Mesendoderm (in vitro differentiated cells): ENCODE data around the gene CATSPERD.

Experiments used
- DNase-seq: peaks from one replicate; pipeline ENCODE4 v3.0.0; 2013
- H2AK5ac ChIP-seq: 2 replicates; pipeline ENCODE4 v1.6.1; 2013; ENCODE audit warnings: low read length, inconsistent platforms
- H2BK120ac ChIP-seq: 2 replicates; pipeline ENCODE4 v1.6.1; 2013; ENCODE audit warnings: low read depth, mild to moderate bottlenecking, low read length, moderate library complexity, mixed read lengths
- H2BK15ac ChIP-seq: replicated peaks from 2 replicates; pipeline ENCODE4 v1.6.1; 2013; ENCODE audit warnings: low read depth, mild to moderate bottlenecking, moderate library complexity
- H2BK5ac ChIP-seq: 2 replicates; pipeline ENCODE4 v1.6.1; 2013; ENCODE audit warnings: low read length, inconsistent platforms
- H3K18ac ChIP-seq: 2 replicates; pipeline ENCODE4 v1.6.1; 2013; ENCODE audit warnings: mild to moderate bottlenecking, low read length, mixed read lengths
- H3K23ac ChIP-seq: one replicate; pipeline ENCODE4 v1.6.1; 2013; ENCODE audit warnings: low read length
- H3K27ac ChIP-seq: 2 replicates; pipeline ENCODE4 v1.5.1; 2013; ENCODE audit warnings: low read depth, mild to moderate bottlenecking, inconsistent platforms, low read length, moderate library complexity
- H3K27me3 ChIP-seq: 2 replicates; pipeline ENCODE4 v1.6.1; 2013; ENCODE audit warnings: low read length, control low read depth, mild to moderate bottlenecking, inconsistent platforms; ENCODE audit not compliant: insufficient read depth, poor library complexity
- H3K36me3 ChIP-seq: 2 replicates; pipeline ENCODE4 v1.6.1; 2013; ENCODE audit warnings: low read length, inconsistent platforms; ENCODE audit not compliant: control insufficient read depth, insufficient read depth
- H3K4ac ChIP-seq: one replicate; pipeline ENCODE4 v1.6.1; 2013; ENCODE audit warnings: low read depth, mild to moderate bottlenecking, low read length, moderate library complexity
- H3K4me1 ChIP-seq: 2 replicates; pipeline ENCODE4 v1.6.1; 2013; ENCODE audit warnings: low read depth, low read length, inconsistent platforms; ENCODE audit not compliant: control insufficient read depth
- H3K4me2 ChIP-seq: 2 replicates; pipeline ENCODE4 v1.6.1; 2013; ENCODE audit warnings: low read length
- H3K4me3 ChIP-seq: 2 replicates; pipeline ENCODE4 v1.5.1; 2013; ENCODE audit warnings: mild to moderate bottlenecking, low read length
- H3K56ac ChIP-seq: one replicate; pipeline ENCODE4 v1.6.1; 2013; ENCODE audit warnings: low read length
- H3K79me1 ChIP-seq: 2 replicates; pipeline ENCODE4 v1.6.1; 2013; ENCODE audit warnings: low read length, inconsistent platforms
- H3K79me2 ChIP-seq: 2 replicates; pipeline ENCODE4 v1.6.1; 2013; ENCODE audit warnings: mild to moderate bottlenecking, low read length; ENCODE audit not compliant: control insufficient read depth, insufficient read depth
- H3K9ac ChIP-seq: 2 replicates; pipeline ENCODE4 v1.6.1; 2013; ENCODE audit warnings: low read length, inconsistent platforms
- H4K5ac ChIP-seq: one replicate; pipeline ENCODE4 v1.6.1; 2013; ENCODE audit warnings: low read length
- H4K8ac ChIP-seq: one replicate; pipeline ENCODE4 v1.6.1; 2013; ENCODE audit warnings: low read depth, mild to moderate bottlenecking, control low read depth, low read length, moderate library complexity
- WGBS: extraction: QIAGEN DNeasy Blood & Tissue Kit; methylation state at CpG from one replicate; pipeline ENCODE4 v1.1.7; 2013; ENCODE audit warnings: low lambda C conversion rate, missing lambda C conversion rate; ENCODE audit not compliant: insufficient coverage; ENCODE audit errors: extremely low coverage; 5-methylcytosine and 5-hydroxymethylcytosine counted together

CATSPERD gene

DNA sequence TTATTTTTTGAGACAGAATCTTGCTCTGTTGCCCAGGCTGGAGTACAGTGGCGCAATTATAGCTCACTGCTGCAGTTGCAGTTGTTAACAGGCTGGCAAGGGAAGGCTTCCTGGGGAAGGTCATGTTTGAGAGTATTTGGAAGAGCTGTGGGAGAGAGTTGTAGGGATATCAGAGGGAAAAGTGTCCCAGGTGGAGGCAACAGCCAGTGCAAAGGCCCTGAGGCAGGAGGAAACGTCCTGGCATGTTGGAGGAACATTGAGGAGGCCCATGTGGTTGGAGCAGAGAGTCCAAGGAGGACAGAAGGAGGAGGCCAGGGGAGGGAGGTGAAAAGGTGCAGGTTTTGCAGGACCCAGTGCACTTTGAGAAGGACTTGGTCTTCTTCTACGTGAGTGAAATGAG, 72.8 kb downstream of the CATSPERD start:
- no peak overlapping the region for H3K4ac ChIP-seq
- no peak overlapping the region for H3K4me2 ChIP-seq
- H3K36me3 ChIP-seq = peaks cover 2% of the 10 kb centered on the region
- no peak overlapping the region for H4K8ac ChIP-seq
- H3K4me1 ChIP-seq = peaks cover 2% of the 10 kb centered on the region
- H3K4me3 ChIP-seq = no peak overlapping the region
- H2BK5ac ChIP-seq = no peak overlapping the region
- no peak overlapping the region for H4K5ac ChIP-seq
- no peak overlapping the region for H2BK15ac ChIP-seq
- DNase-seq = no peak
- H3K18ac ChIP-seq = no peak overlapping the region
- H3K56ac ChIP-seq = no peak overlapping the region
- peaks cover 2% of the 10 kb centered on the region for H3K79me2 ChIP-seq
- no CpG with 5 or more reads among the region's 3 CpGs for WGBS
- no peak overlapping the region for H3K23ac ChIP-seq
- no peak overlapping the region for H3K9ac ChIP-seq
- no peak overlapping the region for H3K27ac ChIP-seq
- no peak overlapping the region for H2BK120ac ChIP-seq
- no peak overlapping the region for H2AK5ac ChIP-seq
- no peaks in the 10 kb centered on the region for H3K27me3 ChIP-seq
- peaks cover 4% of the 10 kb centered on the region for H3K79me1 ChIP-seq

DNA sequence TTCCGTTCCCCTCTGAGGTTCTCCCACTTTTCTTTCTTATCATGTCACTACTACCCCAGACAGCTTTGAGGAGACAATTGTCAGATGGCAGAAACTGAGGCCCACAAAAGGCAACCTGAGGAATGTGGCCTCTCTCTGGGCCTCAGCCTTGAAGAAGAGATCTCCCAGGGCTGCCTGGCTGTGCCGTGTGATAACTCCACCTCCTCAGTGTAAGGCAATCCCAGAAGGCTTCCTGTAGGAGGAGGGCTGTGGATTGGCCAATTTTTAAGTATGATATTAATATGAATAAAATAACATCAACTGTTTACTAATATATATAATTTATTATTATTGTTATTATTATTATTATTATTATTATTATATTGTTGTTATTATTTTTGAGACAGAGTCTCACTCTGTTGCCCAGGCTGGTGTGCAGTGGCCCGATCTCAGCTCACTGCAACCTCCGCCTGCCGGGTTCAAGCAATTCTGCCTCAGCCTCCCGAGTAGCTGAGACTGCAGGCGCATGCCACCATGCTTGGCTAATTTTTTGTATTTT, 75.0 kb downstream of the CATSPERD start:
- H3K4me1 ChIP-seq = no peaks in the 10 kb centered on the region
- no peak overlapping the region for H2BK5ac ChIP-seq
- H3K27me3 ChIP-seq = no peaks in the 10 kb centered on the region
- no CpG with 5 or more reads among the region's 7 CpGs for WGBS
- H4K5ac ChIP-seq = no peak overlapping the region
- no peak overlapping the region for H3K4me2 ChIP-seq
- no peaks in the 10 kb centered on the region for H3K79me1 ChIP-seq
- H3K56ac ChIP-seq = no peak overlapping the region
- no peak overlapping the region for H3K9ac ChIP-seq
- no peak overlapping the region for H2BK15ac ChIP-seq
- H4K8ac ChIP-seq = no peak overlapping the region
- no peak overlapping the region for H3K4me3 ChIP-seq
- no peak overlapping the region for H3K4ac ChIP-seq
- no peak overlapping the region for H3K23ac ChIP-seq
- no peak overlapping the region for H3K27ac ChIP-seq
- H2AK5ac ChIP-seq = no peak overlapping the region
- H3K36me3 ChIP-seq = no peaks in the 10 kb centered on the region
- no peak overlapping the region for H2BK120ac ChIP-seq
- no peak overlapping the region for H3K18ac ChIP-seq
- no peak for DNase-seq
- H3K79me2 ChIP-seq = no peaks in the 10 kb centered on the region

DNA sequence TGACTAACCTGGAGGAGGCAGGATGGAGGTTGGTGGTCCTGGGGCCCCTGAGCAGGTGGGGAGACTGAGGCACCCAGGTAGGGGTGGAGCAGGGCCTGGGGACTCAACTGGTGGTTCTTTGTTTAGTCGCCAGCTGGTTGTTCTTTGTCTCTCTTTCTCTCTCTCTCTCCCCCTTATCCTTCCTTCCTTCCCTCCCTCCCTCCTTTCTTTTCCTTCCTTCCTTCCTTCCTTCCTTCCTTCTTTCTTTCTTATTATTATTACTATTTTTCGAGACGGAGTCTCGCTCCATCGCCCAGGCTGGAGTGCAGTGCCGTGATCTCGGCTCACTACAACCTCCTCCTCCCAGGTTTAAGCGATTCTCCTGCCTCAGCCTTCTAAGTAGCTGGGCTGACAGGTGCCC, 77.8 kb downstream of the CATSPERD start:
- no peak overlapping the region for H4K5ac ChIP-seq
- no peak overlapping the region for H4K8ac ChIP-seq
- no peak overlapping the region for H3K4me2 ChIP-seq
- no peak overlapping the region for H3K27ac ChIP-seq
- H2BK15ac ChIP-seq = no peak overlapping the region
- no peaks in the 10 kb centered on the region for H3K79me1 ChIP-seq
- no peaks in the 10 kb centered on the region for H3K36me3 ChIP-seq
- no peak overlapping the region for H3K18ac ChIP-seq
- H3K23ac ChIP-seq = no peak overlapping the region
- DNase-seq = no peak
- H2BK5ac ChIP-seq = no peak overlapping the region
- H3K9ac ChIP-seq = no peak overlapping the region
- no peak overlapping the region for H3K56ac ChIP-seq
- H3K27me3 ChIP-seq = no peaks in the 10 kb centered on the region
- no peak overlapping the region for H2AK5ac ChIP-seq
- WGBS = no CpG with 5 or more reads among the region's 8 CpGs
- no peaks in the 10 kb centered on the region for H3K4me1 ChIP-seq
- no peak overlapping the region for H3K4me3 ChIP-seq
- H3K79me2 ChIP-seq = no peaks in the 10 kb centered on the region
- H2BK120ac ChIP-seq = no peak overlapping the region
- no peak overlapping the region for H3K4ac ChIP-seq

DNA sequence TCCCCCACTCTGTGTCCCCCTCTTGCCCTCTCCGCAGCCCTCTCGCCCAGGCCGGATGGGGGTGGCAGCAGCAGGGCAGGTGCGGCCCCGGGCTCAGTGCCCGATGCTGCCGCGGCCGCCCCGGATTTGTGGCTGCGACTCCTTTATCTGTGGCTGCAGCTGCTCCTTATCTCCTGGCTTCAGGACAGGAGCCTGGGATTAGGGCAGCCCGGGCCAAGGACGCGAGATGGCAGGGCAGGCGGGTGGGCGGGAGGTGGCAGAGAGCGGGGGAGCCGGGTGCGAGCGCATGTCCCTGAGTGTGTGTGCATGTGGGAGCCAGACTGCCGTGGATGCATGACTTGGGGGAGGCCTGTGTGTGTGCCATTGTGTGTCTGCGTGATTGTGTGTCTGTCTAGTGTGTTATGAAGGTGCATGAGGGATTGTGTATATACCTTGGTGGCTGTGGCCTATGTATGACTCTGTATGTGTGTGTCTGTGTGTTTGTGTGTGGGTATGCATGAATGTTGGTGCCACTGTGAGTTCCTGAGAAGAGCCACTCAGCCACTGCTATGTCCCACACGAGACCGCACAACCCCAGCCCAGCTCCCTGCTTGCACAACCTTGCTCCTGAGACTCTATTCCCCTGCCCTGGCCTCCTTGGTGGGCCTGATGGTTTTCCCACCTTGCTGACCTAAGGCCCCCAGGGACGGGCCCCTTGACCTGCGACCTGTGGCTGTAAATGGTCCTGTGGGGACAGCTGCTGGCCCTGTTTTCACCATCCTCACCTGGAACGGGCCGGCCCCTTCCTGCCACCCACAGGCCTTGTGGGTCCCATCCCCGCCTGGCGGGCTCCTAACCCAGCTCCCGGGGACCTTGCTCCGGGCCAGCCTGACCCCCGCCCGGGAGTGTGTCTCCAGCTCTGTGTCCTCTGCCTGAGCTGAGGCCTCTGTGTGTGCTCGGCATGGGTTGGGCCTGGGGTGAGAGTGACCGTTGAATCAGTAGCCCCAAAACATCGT, 79.1 kb downstream of the CATSPERD start:
- Histone ChIP-seq H3K4me1 (peaks cover 2% of the 10 kb centered on the region), H4K5ac (no peak overlapping the region), H3K36me3 (no peaks in the 10 kb centered on the region), H3K79me2 (no peaks in the 10 kb centered on the region), H3K9ac (no peak overlapping the region), H3K23ac (no peak overlapping the region), H2BK5ac (no peak overlapping the region), H3K79me1 (no peaks in the 10 kb centered on the region), H2BK120ac (no peak overlapping the region), H3K4ac (no peak overlapping the region), H3K56ac (no peak overlapping the region), H3K18ac (no peak overlapping the region), H2AK5ac (no peak overlapping the region), H3K27ac (no peak overlapping the region), H3K4me3 (no peak overlapping the region), H3K27me3 (no peaks in the 10 kb centered on the region), H4K8ac (no peak overlapping the region), H3K4me2 (no peak overlapping the region), H2BK15ac (no peak overlapping the region)
- no CpG with 5 or more reads among the region's 37 CpGs for WGBS
- DNase-seq = no peak

DNA sequence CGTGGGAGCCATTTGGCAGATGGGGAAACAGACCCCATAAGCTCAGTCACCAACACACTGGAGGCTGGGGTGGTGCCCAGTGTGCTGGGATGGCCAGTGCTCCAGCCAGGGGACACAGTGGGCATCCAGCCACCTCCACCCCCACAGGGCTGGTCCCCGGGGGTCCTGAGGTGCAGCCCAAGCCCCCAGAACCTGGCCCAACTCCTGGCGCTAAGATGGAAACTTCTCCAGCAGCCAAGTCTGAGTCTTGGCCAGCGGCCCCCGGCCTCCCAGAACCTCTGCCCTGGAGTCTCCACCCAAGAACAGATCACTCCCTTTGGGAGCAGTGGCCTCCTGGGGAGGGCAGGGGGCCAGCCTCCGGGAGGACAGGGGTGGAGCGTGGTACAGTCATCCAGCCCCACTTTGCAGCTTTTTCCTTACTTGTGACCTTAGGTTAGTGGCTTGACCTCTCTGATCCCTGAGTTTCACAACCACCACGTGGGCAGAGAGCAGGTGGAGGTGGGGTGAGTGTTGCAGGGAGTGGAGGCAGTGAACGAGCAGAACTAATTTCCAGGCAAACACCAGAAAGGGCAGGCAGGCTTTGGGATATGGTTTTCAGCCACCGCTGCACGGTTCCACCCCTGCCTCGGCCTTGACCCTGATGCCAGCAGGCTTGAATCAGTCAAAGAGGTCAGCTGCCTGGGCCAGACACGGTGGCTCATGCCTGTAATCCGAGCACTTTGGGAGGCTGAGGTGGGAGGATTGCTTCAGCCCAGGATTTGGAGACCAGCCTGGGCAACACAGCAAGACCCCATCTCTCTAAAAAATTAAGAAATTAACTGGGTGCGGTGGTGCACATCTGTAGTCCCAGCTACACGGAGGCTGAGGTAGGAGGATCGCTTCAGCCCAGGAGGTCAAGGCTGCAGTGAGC, 80.2 kb downstream of the CATSPERD start:
- DNase-seq = no peak
- Histone ChIP-seq H3K4ac (no peak overlapping the region), H3K4me3 (no peak overlapping the region), H2BK15ac (no peak overlapping the region), H3K79me2 (no peaks in the 10 kb centered on the region), H4K8ac (no peak overlapping the region), H3K18ac (no peak overlapping the region), H3K79me1 (no peaks in the 10 kb centered on the region), H2AK5ac (no peak overlapping the region), H3K9ac (no peak overlapping the region), H3K4me1 (peaks cover 2% of the 10 kb centered on the region), H2BK120ac (no peak overlapping the region), H3K4me2 (no peak overlapping the region), H3K23ac (no peak overlapping the region), H3K56ac (no peak overlapping the region), H3K36me3 (no peaks in the 10 kb centered on the region), H3K27ac (no peak overlapping the region), H3K27me3 (no peaks in the 10 kb centered on the region), H2BK5ac (no peak overlapping the region), H4K5ac (no peak overlapping the region)
- no CpG with 5 or more reads among the region's 17 CpGs for WGBS
